Parathyroid adenoma (tissue), 2 donors: ENCODE results near the gene IFIT2.
"Not testable (repeated sequence)": the region's sequence is repeated elsewhere in the genome, so short reads cannot be mapped to it uniquely, and the experiment has no call there.

Experiments used
- H2AFZ ChIP-seq: fragments of 300-600 bp; sonication (generic); one replicate; pipeline ENCODE4 v1.7.0; 2017; ENCODE audit warnings: antibody characterized with exemption, mild to moderate bottlenecking
- H3K27ac ChIP-seq: fragments of 300-600 bp; sonication (generic); one replicate; pipeline ENCODE4 v1.7.0; 2017
- H3K27me3 ChIP-seq: fragments of 300-600 bp; sonication (generic); one replicate; pipeline ENCODE4 v1.7.0; 2017; ENCODE audit warnings: low read length; ENCODE audit not compliant: control insufficient read depth, insufficient read depth
- H3K36me3 ChIP-seq: fragments of 300-600 bp; sonication (generic); one replicate; pipeline ENCODE4 v1.7.0; 2017; ENCODE audit warnings: low read length; ENCODE audit not compliant: control insufficient read depth, insufficient read depth
- H3K4me1 ChIP-seq: fragments of 300-600 bp; sonication (generic); one replicate; pipeline ENCODE4 v1.7.0; 2017; ENCODE audit warnings: control low read depth
- H3K4me2 ChIP-seq: fragments of 300-600 bp; sonication (generic); one replicate; pipeline ENCODE4 v1.7.0; 2017; ENCODE audit warnings: low read length
- H3K4me3 ChIP-seq: fragments of 300-600 bp; sonication (generic); one replicate; pipeline ENCODE4 v1.7.0; 2017; ENCODE audit warnings: low read depth, low read length
- H3K79me2 ChIP-seq: fragments of 300-600 bp; sonication (generic); one replicate; pipeline ENCODE4 v1.7.0; 2017; ENCODE audit warnings: control low read depth
- H3K9ac ChIP-seq: fragments of 300-600 bp; sonication (generic); one replicate; pipeline ENCODE4 v1.7.0; 2017; ENCODE audit warnings: mild to moderate bottlenecking
- H3K9me3 ChIP-seq: fragments of 300-600 bp; sonication (generic); one replicate; pipeline ENCODE4 v1.7.0; 2017; ENCODE audit warnings: low read length; ENCODE audit not compliant: control insufficient read depth
- CTCF ChIP-seq: fragments of 300-600 bp; sonication (generic); IDR thresholded peaks from one replicate; pipeline ENCODE4 v1.7.0; 2017; ENCODE audit warnings: antibody characterized with exemption, mild to moderate bottlenecking
- donor health status: primary hyperparathyroidism.

The IFIT2 gene

GRCh38 chr10:89310056-89310893 is 8.4 kb downstream of the IFIT2 start:
- H3K36me3 ChIP-seq: no peaks in the 10 kb centered on the region

GRCh38 chr10:89312973-89313372 is 11.1 kb downstream of the IFIT2 start:
- no peak for TF ChIP-seq CTCF
- H3K79me2 ChIP-seq: no peaks in the 10 kb centered on the region
- H3K27ac ChIP-seq: no peak overlapping the region
- H3K36me3 ChIP-seq: no peaks in the 10 kb centered on the region
- H3K4me2 ChIP-seq: no peak overlapping the region
- H3K9ac ChIP-seq: no peak overlapping the region
- H3K4me1 ChIP-seq: no peaks in the 10 kb centered on the region
- no peaks in the 10 kb centered on the region for H3K9me3 ChIP-seq
- H3K27me3 ChIP-seq: no peaks in the 10 kb centered on the region
- no peak overlapping the region for H2AFZ ChIP-seq
- H3K4me3 ChIP-seq: no peak overlapping the region

More at GRCh38 chr10:89310056-89310893, 8.4 kb downstream of the IFIT2 start:
- Histone ChIP-seq H3K4me3 (no peak overlapping the region), H3K27ac (no peak overlapping the region), H3K4me2 (no peak overlapping the region), H3K79me2 (no peaks in the 10 kb centered on the region), H3K27me3 (no peaks in the 10 kb centered on the region), H3K9me3 (no peaks in the 10 kb centered on the region), H3K9ac (no peak overlapping the region), H2AFZ (no peak overlapping the region), H3K4me1 (no peaks in the 10 kb centered on the region)
- no peak for TF ChIP-seq CTCF

GRCh38 chr10:89314676-89315075 is 12.8 kb downstream of the IFIT2 start:
- Histone ChIP-seq H3K4me3 (no peak overlapping the region), H3K4me2 (no peak overlapping the region), H3K36me3 (no peaks in the 10 kb centered on the region), H3K9ac (no peak overlapping the region), H3K4me1 (no peaks in the 10 kb centered on the region), H3K27ac (no peak overlapping the region), H3K79me2 (no peaks in the 10 kb centered on the region), H2AFZ (no peak overlapping the region), H3K27me3 (no peaks in the 10 kb centered on the region), H3K9me3 (no peaks in the 10 kb centered on the region)
- TF ChIP-seq CTCF: no peak

GRCh38 chr10:89318047-89318446 is 16.2 kb downstream of the IFIT2 start:
- H2AFZ ChIP-seq, H3K27ac ChIP-seq, H3K4me2 ChIP-seq, H3K27me3 ChIP-seq, H3K9ac ChIP-seq, H3K36me3 ChIP-seq, H3K4me1 ChIP-seq, H3K4me3 ChIP-seq, H3K79me2 ChIP-seq, H3K9me3 ChIP-seq: not testable (repeated sequence)

GRCh38 chr10:89325081-89325480 is 23.2 kb downstream of the IFIT2 start:
- H3K27me3 ChIP-seq, H3K4me1 ChIP-seq, H3K79me2 ChIP-seq, H3K4me3 ChIP-seq, H3K36me3 ChIP-seq, H3K9ac ChIP-seq, H3K4me2 ChIP-seq, H3K9me3 ChIP-seq, H3K27ac ChIP-seq, H2AFZ ChIP-seq: not testable (repeated sequence)

GRCh38 chr10:89325856-89326255 is 24.0 kb downstream of the IFIT2 start:
- not testable (repeated sequence) for H2AFZ ChIP-seq, H3K9me3 ChIP-seq, H3K36me3 ChIP-seq, H3K27me3 ChIP-seq, H3K4me3 ChIP-seq, H3K9ac ChIP-seq, H3K4me2 ChIP-seq, H3K27ac ChIP-seq, H3K4me1 ChIP-seq, H3K79me2 ChIP-seq
